Measurements from ENCODE around the gene REEP5. TPM values are rescaled to one million over a fixed set of nuclear protein-coding genes. Genes with fewer than 3 reads are reported as not detected.
"Not testable (repeated sequence)": the region's sequence is repeated elsewhere in the genome, so short reads cannot be mapped to it uniquely, and the experiment has no call there.

Gene REEP5
- total RNA-seq, 4 donors from 2014 or later = 74.2 to 90.1 (median 81.9) TPM

DNA sequence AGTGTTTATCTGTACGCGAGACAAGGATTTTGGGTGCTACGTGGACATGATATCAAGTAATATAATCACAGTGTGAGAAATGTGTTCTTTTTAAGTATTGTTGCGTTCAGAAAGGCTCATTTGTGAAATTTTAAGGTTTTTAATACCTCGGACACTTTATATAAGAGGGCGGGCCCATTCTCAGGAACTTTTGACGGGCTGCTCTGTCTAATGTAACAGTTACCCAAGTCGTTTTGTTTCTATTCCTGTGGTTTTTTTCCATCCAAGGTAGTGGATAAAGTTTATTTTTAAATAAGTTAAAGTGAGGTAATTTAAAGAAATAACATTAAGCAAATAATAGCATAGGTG, 60.4 kb downstream of the REEP5 start:
- TF ChIP-seq, protein P1, sequence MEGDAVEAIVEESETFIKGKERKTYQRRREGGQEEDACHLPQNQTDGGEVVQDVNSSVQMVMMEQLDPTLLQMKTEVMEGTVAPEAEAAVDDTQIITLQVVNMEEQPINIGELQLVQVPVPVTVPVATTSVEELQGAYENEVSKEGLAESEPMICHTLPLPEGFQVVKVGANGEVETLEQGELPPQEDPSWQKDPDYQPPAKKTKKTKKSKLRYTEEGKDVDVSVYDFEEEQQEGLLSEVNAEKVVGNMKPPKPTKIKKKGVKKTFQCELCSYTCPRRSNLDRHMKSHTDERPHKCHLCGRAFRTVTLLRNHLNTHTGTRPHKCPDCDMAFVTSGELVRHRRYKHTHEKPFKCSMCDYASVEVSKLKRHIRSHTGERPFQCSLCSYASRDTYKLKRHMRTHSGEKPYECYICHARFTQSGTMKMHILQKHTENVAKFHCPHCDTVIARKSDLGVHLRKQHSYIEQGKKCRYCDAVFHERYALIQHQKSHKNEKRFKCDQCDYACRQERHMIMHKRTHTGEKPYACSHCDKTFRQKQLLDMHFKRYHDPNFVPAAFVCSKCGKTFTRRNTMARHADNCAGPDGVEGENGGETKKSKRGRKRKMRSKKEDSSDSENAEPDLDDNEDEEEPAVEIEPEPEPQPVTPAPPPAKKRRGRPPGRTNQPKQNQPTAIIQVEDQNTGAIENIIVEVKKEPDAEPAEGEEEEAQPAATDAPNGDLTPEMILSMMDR (IDR thresholded peaks at IDR 0.05) = no peak
- no peak for ATAC-seq (ENCODE audit: low FRiP score)
- DNase-seq (ENCODE audit: low spot score) = no peak

DNA sequence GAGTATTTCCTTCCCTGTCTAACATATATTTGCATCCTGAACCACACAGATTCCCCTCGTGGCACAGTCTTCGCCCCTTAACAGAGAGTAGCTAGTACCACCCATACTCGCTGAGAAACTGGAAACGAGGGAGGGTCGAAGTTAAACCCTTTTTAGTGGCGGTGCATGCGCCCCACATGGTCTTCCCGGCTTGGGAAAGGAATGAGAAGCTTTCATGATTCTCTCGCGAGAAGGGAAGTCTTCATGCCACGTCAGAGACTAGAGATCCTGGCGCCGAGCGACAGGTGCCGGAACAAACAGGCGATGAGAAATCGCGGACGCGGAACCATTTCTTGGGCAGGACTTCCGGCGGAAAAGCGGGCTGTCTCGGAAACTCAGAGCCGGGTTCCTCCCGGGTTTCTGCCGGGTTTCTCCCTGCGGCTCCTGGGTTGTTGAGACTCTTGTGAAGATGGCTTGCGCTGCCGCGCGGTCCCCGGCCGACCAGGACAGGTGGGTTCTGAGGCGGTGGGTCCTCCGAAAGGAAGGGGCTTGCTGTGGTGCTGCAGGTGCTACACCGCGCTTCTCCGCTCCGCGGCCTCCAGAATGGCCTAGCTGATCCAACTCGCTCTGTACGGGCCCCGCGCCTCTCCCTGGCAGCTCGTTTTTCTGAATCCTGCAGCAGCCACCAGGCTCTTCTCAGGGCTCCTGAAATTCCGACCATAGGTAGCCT, 60.9 kb downstream of the REEP5 start, which contains the start of gene SRP19:
Gene SRP19, plus strand, starts transcription at position 359 of the 709 bp plus-strand sequence. Its CDS starts 90 bp downstream, at position 449.
- ATAC-seq (ENCODE audit: low FRiP score) (peak; percentile 96), DNase-seq (ENCODE audit: low spot score) (peak; percentile 84)
- TF ChIP-seq, protein P1 (IDR thresholded peaks at IDR 0.05) = no peak

DNA sequence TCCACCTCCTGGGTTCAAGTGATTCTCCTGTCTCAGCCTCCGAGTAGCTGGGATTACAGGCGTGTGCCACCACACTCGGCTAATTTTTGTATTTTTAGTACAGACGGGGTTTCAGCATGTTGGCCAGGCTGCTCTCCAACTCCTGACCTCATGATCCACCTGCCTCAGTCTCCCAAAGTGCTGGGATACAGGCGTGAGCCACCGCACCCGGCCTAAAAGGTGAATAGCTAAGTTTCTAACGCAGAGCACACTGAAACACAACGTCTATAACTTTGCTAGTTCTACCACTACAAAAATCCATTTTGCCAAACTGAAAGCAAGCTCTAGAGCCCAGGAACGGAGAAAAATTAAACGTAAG, 61.5 kb downstream of the REEP5 start:
- DNase-seq (ENCODE audit: low spot score); ATAC-seq (ENCODE audit: low FRiP score): not testable (repeated sequence)

DNA sequence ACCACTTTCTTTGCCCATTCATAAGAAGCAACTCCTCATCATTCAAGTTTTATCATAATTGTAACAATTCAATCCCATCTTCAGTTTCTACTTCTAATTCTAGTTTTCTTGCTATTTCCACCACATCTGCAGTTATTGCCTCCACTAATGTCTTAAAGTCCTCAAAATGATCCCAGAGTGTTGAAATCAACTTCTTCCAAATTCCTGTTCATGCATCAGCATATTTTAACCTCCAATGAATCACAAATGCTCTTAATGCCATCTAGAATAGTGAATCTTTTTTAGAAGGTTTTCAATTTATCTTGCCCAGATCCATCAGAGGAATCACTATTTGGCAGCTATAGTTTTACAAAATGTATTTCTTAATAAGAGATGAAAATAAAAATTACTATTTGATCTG, 64.2 kb downstream of the REEP5 start:
- no peak for DNase-seq (ENCODE audit: low spot score)
- ATAC-seq (ENCODE audit: low FRiP score) = no peak
- TF ChIP-seq, protein P1 (IDR thresholded peaks at IDR 0.05) = no peak

DNA sequence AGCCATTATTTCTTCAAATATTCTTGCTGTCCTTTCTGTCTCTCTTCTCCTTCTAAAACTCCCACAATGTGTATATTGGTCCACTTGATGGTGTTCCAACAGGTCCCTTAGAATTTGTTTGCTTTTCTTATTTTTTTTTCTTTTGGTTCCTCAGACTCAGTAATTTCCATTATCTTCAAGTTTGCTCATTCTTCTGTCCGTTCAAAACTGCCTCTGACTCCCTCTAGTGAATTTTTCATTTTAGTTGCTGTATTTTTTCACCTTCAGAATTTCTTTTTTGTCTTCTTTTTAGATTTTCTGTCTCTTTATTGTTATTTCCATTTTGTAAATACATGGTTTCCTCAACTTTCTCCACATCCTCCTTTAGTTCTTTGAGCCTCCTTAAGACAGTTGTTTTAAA, 67.4 kb downstream of the REEP5 start:
- DNase-seq (ENCODE audit: low spot score) = no peak
- TF ChIP-seq, protein P1 (IDR thresholded peaks at IDR 0.05) = no peak
- ATAC-seq (ENCODE audit: low FRiP score) = no peak

DNA sequence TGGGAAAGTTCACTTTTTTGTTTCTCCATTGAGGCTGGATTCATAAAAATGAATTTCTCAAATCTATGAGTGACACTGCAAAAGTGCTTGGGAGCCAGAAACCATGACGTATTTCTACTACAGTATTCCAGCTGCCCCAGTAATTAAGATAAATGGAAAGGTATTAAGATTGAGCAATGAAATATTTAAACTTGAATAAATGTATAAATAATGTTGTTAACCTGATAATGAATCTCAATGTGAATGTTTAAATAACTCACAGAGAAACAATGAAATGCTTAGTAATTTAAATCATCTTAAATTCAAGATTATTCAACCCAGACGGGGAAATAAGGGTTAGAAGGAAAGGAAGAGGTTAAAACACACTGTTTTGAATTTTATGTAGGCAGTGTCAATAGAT, 72.1 kb downstream of the REEP5 start:
- no peak for DNase-seq (ENCODE audit: low spot score)
- ATAC-seq (ENCODE audit: low FRiP score) = no peak
- TF ChIP-seq, protein P1 (IDR thresholded peaks at IDR 0.05) = no peak

DNA sequence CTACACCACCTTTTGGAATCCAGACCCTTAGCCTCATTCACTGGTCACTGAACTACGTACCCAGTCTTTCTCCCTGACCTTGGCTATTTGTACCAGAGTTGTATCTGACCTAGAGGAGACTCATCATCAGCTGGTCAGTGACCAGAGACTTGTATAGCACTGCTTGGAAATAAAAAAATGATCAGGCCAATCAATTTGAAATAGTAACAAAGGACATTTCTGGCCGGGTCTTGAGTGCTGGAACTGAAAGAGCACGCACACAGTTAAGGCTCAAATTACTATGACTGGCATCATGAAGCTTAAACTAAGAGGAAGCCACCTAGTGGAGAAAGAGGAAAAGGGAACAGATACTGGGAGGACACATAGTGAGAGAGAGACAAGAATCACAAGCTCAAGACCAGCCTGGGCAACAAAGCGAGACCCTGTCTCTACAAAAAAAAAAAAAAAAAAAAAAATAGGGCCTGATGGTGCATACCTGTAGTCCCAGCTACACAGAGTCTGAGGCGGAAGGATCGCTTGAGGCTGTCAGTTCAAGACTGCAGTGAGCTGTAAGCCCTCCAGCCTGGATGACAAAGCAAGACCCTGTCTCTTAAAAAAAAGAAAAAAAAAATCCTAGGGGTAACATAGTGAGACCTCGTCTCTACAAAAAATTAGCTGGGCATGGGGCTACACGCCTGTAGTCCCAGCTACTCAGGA, 73.8 kb downstream of the REEP5 start:
- DNase-seq (ENCODE audit: low spot score) = no peak
- TF ChIP-seq, protein P1 (IDR thresholded peaks at IDR 0.05) = no peak

More for the DNA sequence above, 73.8 kb downstream of the REEP5 start:
- ATAC-seq (ENCODE audit: low FRiP score) = peak; percentile 64
